SU-DHL-6 (cell line): ENCODE measurements around the gene SLC37A2.

Experiments used
- H2AFZ ChIP-seq: fragments of 200-600 bp; sonication (generic); 2 replicates; pipeline ENCODE4 v1.6.1; 2014; ENCODE audit warnings: low read depth, mild to moderate bottlenecking, moderate library complexity, mixed read lengths, antibody characterized with exemption, low read length; ENCODE audit not compliant: severe bottlenecking
- H3F3A ChIP-seq: fragments of 200-600 bp; shearing (Covaris generic); 2 replicates; pipeline ENCODE4 v1.6.0; 2016; ENCODE audit warnings: antibody characterized with exemption, mild to moderate bottlenecking; ENCODE audit not compliant: insufficient read depth
- H3K27ac ChIP-seq: fragments of 200-600 bp; sonication (generic); 2 replicates; pipeline ENCODE4 v1.5.1; 2016; ENCODE audit warnings: low read depth, mild to moderate bottlenecking, low read length, moderate library complexity, mixed read lengths
- H3K27me3 ChIP-seq: fragments of 200-600 bp; sonication (generic), shearing (Covaris generic); 2 replicates; pipeline ENCODE4 v1.6.0; 2014; ENCODE audit warnings: mild to moderate bottlenecking, low read length
- H3K36me3 ChIP-seq: fragments of 200-600 bp; sonication (generic); 2 replicates; pipeline ENCODE4 v1.6.1; 2014; ENCODE audit warnings: mild to moderate bottlenecking, low read length, mixed read lengths
- H3K4me2 ChIP-seq: fragments of 300-600, 200-600 bp; shearing (Covaris generic), sonication (generic); 2 replicates; pipeline ENCODE4 v1.6.0; 2014; ENCODE audit warnings: low read length, low read depth, mild to moderate bottlenecking; ENCODE audit not compliant: poor library complexity, severe bottlenecking
- H3K4me3 ChIP-seq: fragments of 200-600 bp; sonication (generic); 2 replicates; pipeline ENCODE4 v1.5.1; 2014; ENCODE audit warnings: antibody characterized with exemption, low read length, mild to moderate bottlenecking, mixed read lengths; ENCODE audit not compliant: insufficient read depth, poor library complexity, severe bottlenecking
- H3K79me2 ChIP-seq: fragments of 200-600 bp; sonication (generic); 2 replicates; pipeline ENCODE4 v1.6.1; 2014; ENCODE audit warnings: mild to moderate bottlenecking, low read length, moderate library complexity; ENCODE audit not compliant: insufficient read depth
- H3K9ac ChIP-seq: fragments of 200-600 bp; sonication (generic); 2 replicates; pipeline ENCODE4 v1.7.0; 2014; ENCODE audit warnings: mild to moderate bottlenecking, low read length
- H3K9me2 ChIP-seq: fragments of 200-600 bp; sonication (generic); replicated peaks from 2 replicates; pipeline ENCODE4 v1.6.1; 2014; ENCODE audit warnings: low read length; ENCODE audit not compliant: insufficient read depth
- H3K9me3 ChIP-seq: fragments of 200-600 bp; sonication (generic); 2 replicates; pipeline ENCODE4 v1.6.1; 2014; ENCODE audit warnings: low read length, mixed read lengths; ENCODE audit not compliant: insufficient read depth
- H4K20me1 ChIP-seq: fragments of 200-600 bp; sonication (generic); 2 replicates; pipeline ENCODE4 v1.6.1; 2014; ENCODE audit warnings: low read depth, mild to moderate bottlenecking, antibody characterized with exemption, low read length, moderate library complexity, mixed read lengths
- CTCF ChIP-seq: fragments of 200-600 bp; sonication (generic); IDR thresholded peaks from one replicate; pipeline ENCODE4 v1.5.1; 2017; ENCODE audit warnings: antibody characterized with exemption, mild to moderate bottlenecking, low read length, moderate library complexity; ENCODE audit not compliant: insufficient read depth, poor library complexity, severe bottlenecking
- EZH2phosphoT487 ChIP-seq: fragments of 200-600 bp; sonication (generic), shearing (Covaris generic); conservative IDR thresholded peaks from 2 replicates; pipeline ENCODE4 v1.6.1; 2018; ENCODE audit warnings: mild to moderate bottlenecking, antibody characterized with exemption, low read length, moderate library complexity, mixed read lengths

Gene SLC37A2

GRCh38 chr11:125071846-125072217 lies 8.7 kb downstream of the SLC37A2 start:
- Histone ChIP-seq H3K9me3 (no peaks in the 10 kb centered on the region), H3K27ac (no peak overlapping the region; the same call in 1 of the 2 replicates)

GRCh38 chr11:125072218-125072960 lies 9.3 kb downstream of the SLC37A2 start:
- Histone ChIP-seq H3K9me3 (no peaks in the 10 kb centered on the region), H3K36me3 (no peaks in the 10 kb centered on the region), H4K20me1 (no peaks in the 10 kb centered on the region), H3K9me2 (no peaks in the 10 kb centered on the region), H3K27me3 (no peaks in the 10 kb centered on the region), H3F3A (no peaks in the 10 kb centered on the region), H3K27ac (no peak overlapping the region; the same call in 1 of the 2 replicates), H3K9ac (no peak overlapping the region), H3K4me3 (no peak overlapping the region), H2AFZ (no peak overlapping the region), H3K4me2 (peak overlapping the region; percentile 36), H3K79me2 (no peaks in the 10 kb centered on the region)
- no peak for TF ChIP-seq CTCF
- no peak for TF ChIP-seq EZH2phosphoT487

More at GRCh38 chr11:125071846-125072217, 8.7 kb downstream of the SLC37A2 start:
- Histone ChIP-seq H3K9me2 (no peaks in the 10 kb centered on the region), H3K79me2 (no peaks in the 10 kb centered on the region), H2AFZ (no peak overlapping the region), H3K36me3 (no peaks in the 10 kb centered on the region), H3K9ac (no peak overlapping the region), H3K4me2 (peak overlapping the region; percentile 36), H3K4me3 (no peak overlapping the region), H4K20me1 (no peaks in the 10 kb centered on the region), H3K27me3 (no peaks in the 10 kb centered on the region), H3F3A (no peaks in the 10 kb centered on the region)
- no peak for TF ChIP-seq EZH2phosphoT487
- TF ChIP-seq CTCF = no peak

GRCh38 chr11:125072961-125073590 lies 10.0 kb downstream of the SLC37A2 start:
- no peak overlapping the region for H2AFZ ChIP-seq
- H3K27ac ChIP-seq = no peak overlapping the region
- H3K9me2 ChIP-seq = no peaks in the 10 kb centered on the region
- H3K4me2 ChIP-seq = peak overlapping the region; percentile 32
- H3K36me3 ChIP-seq = no peaks in the 10 kb centered on the region
- TF ChIP-seq CTCF (no peak), EZH2phosphoT487 (no peak)
- no peaks in the 10 kb centered on the region for H3F3A ChIP-seq
- H3K27me3 ChIP-seq = no peaks in the 10 kb centered on the region
- H3K9ac ChIP-seq = no peak overlapping the region
- no peaks in the 10 kb centered on the region for H4K20me1 ChIP-seq
- H3K4me3 ChIP-seq = no peak overlapping the region
- H3K79me2 ChIP-seq = no peaks in the 10 kb centered on the region
- H3K9me3 ChIP-seq = no peaks in the 10 kb centered on the region
